Measurements from ENCODE around the gene SLC37A3. TPM values are rescaled to one million over a fixed set of nuclear protein-coding genes. Genes with fewer than 3 reads are reported as not detected.

Gene SLC37A3
- total RNA-seq, 1 donor from 2014 or later: 62.3 TPM

GRCh38 chr7:140310337-140311002 is 87.9 kb downstream of the SLC37A3 start:
- H3K27me3 Mint-ChIP-seq: peaks cover 4% of the 10 kb centered on the region
- no peak overlapping the region for H3K4me3 Mint-ChIP-seq (ENCODE audit: low read depth)
- H3K9me3 Mint-ChIP-seq (ENCODE audit: low read depth): peaks cover 16% of the 10 kb centered on the region
- TF ChIP-seq CTCF (IDR thresholded peaks at IDR 0.05; ENCODE audit: unreplicated experiment): no peak
- no peak for DNase-seq (ENCODE audit: low spot score, unreplicated experiment)
- H3K36me3 Mint-ChIP-seq (ENCODE audit: insufficient read depth): peaks cover 11% of the 10 kb centered on the region
- H3K27ac Mint-ChIP-seq: no peak overlapping the region
- H3K4me1 Mint-ChIP-seq (ENCODE audit: low read depth): peaks cover 6% of the 10 kb centered on the region

GRCh38 chr7:140308060-140308459 is 90.3 kb downstream of the SLC37A3 start:
- TF ChIP-seq CTCF (IDR thresholded peaks at IDR 0.05; ENCODE audit: unreplicated experiment): no peak
- Mint-ChIP-seq H3K36me3 (ENCODE audit: insufficient read depth) (peaks cover 11% of the 10 kb centered on the region), H3K27me3 (peaks cover 4% of the 10 kb centered on the region), H3K4me1 (ENCODE audit: low read depth) (peaks cover 6% of the 10 kb centered on the region), H3K9me3 (ENCODE audit: low read depth) (peaks cover 15% of the 10 kb centered on the region), H3K27ac (no peak overlapping the region), H3K4me3 (ENCODE audit: low read depth) (no peak overlapping the region)
- no peak for DNase-seq (ENCODE audit: low spot score, unreplicated experiment)

- H3K27me3 Mint-ChIP-seq: peaks cover 4% of the 10 kb centered on the region
- TF ChIP-seq CTCF (IDR thresholded peaks at IDR 0.05; ENCODE audit: unreplicated experiment): no peak
- H3K4me3 Mint-ChIP-seq (ENCODE audit: low read depth): no peak overlapping the region
- DNase-seq (ENCODE audit: low spot score, unreplicated experiment): no peak
- H3K4me1 Mint-ChIP-seq (ENCODE audit: low read depth): peaks cover 6% of the 10 kb centered on the region
- no peaks in the 10 kb centered on the region for H3K36me3 Mint-ChIP-seq (ENCODE audit: insufficient read depth)
- no peak overlapping the region for H3K27ac Mint-ChIP-seq
- no peaks in the 10 kb centered on the region for H3K9me3 Mint-ChIP-seq (ENCODE audit: low read depth)
Measured at GRCh38 chr7:140304191-140304799, 94.0 kb downstream of the SLC37A3 start.

DNA sequence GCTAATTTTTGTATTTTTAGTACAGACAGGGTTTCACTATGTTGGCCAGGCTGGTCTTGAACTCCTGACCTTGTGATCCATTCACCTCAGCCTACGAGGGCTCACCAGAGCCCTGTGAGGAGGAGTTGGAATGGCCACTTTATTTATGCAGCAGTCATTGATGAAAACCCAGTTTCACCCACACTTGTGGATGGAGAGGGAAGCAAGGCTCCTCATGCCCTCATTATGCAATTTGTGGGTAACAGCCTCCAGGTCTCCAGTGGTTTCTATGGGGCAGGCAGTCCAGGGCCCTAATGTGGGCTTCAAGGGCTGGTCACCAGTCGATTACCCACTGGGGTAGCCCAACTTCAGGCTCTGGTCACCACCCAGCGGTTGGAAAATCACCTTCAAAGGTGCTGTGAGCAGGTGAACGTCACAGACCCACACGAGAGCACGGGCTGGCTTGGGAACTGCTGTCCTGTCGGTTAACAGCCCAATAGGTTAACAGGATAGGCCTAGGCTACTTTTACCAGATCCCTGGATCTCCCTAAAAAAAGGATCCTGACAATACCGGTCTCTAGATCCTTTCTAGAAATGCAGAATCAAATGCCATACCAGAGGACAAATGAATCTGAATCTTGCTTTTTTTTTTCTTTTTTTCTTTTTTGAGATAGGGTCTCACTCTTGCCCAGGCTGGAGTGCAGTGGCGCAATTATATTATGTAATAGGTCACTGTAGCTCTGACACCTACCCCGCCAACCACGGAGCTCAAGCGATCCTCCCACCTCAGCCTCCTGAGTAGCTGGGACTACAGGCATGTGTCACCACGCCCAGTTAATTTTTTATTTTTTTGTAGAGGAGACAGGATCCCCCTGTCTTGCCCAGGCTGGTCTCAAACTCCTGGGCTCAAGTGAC is 97.8 kb downstream of the SLC37A3 start:
- H3K36me3 Mint-ChIP-seq (ENCODE audit: insufficient read depth): no peaks in the 10 kb centered on the region
- no peak for TF ChIP-seq CTCF (IDR thresholded peaks at IDR 0.05; ENCODE audit: unreplicated experiment)
- no peak for DNase-seq (ENCODE audit: low spot score, unreplicated experiment)
- no peaks in the 10 kb centered on the region for H3K4me1 Mint-ChIP-seq (ENCODE audit: low read depth)
- H3K9me3 Mint-ChIP-seq (ENCODE audit: low read depth): no peaks in the 10 kb centered on the region
- H3K4me3 Mint-ChIP-seq (ENCODE audit: low read depth): no peak overlapping the region
- no peak overlapping the region for H3K27ac Mint-ChIP-seq
- H3K27me3 Mint-ChIP-seq: no peaks in the 10 kb centered on the region

GRCh38 chr7:140298213-140298612 is 100.1 kb downstream of the SLC37A3 start:
- DNase-seq (ENCODE audit: low spot score, unreplicated experiment): no peak
- no peaks in the 10 kb centered on the region for H3K4me1 Mint-ChIP-seq (ENCODE audit: low read depth)
- H3K27me3 Mint-ChIP-seq: no peaks in the 10 kb centered on the region
- TF ChIP-seq CTCF (IDR thresholded peaks at IDR 0.05; ENCODE audit: unreplicated experiment): no peak
- no peak overlapping the region for H3K4me3 Mint-ChIP-seq (ENCODE audit: low read depth)
- H3K27ac Mint-ChIP-seq: no peak overlapping the region
- no peaks in the 10 kb centered on the region for H3K36me3 Mint-ChIP-seq (ENCODE audit: insufficient read depth)
- no peaks in the 10 kb centered on the region for H3K9me3 Mint-ChIP-seq (ENCODE audit: low read depth)

Data from progenitor cell of endocrine pancreas (in vitro differentiated cells).